ENCODE measurements around the gene CCNL2. TPM values are rescaled to one million over a fixed set of nuclear protein-coding genes. Genes with fewer than 3 reads are reported as not detected.

The CCNL2 gene
- total and polyA plus RNA-seq, 2 experiments from 2014 or later: 166 to 284 TPM

DNA sequence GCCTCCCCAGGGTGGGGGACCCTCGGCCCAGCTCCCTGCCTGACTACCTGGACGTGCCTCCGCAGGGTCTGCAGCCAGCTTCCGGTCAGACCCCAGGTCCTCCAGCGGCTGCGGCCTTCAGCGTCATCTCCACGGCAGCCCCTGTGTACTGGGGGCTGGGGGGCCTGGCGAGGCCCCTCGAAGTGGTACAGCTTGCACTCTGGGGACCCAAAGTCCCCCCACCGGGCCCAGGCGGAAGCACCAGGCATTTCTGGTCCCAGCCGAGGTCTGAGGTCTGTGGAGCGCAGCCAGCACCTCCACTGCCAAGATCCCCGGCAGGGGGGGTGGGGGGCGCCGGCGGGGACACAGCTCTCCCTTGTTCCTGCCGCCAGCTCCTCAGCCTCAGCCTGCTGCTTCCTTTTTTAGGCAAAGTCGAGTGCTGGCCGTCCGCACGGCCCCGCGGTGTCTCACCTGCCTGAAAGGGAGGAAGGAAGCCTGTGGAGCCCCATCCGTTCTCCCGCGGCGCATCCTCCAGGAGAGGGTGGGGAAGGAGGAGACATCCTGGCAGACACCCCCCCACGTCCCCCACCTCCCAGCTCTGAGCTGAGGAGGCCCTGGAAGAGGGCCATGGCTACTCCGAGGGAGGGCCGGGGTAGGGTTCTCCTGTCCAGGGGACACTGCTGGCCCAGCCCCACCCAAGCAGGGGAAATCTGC is 35.1 kb upstream of the CCNL2 start:
- peaks cover 18% of the 10 kb centered on the region for H3K79me2 ChIP-seq
- TF ChIP-seq, protein P1, sequence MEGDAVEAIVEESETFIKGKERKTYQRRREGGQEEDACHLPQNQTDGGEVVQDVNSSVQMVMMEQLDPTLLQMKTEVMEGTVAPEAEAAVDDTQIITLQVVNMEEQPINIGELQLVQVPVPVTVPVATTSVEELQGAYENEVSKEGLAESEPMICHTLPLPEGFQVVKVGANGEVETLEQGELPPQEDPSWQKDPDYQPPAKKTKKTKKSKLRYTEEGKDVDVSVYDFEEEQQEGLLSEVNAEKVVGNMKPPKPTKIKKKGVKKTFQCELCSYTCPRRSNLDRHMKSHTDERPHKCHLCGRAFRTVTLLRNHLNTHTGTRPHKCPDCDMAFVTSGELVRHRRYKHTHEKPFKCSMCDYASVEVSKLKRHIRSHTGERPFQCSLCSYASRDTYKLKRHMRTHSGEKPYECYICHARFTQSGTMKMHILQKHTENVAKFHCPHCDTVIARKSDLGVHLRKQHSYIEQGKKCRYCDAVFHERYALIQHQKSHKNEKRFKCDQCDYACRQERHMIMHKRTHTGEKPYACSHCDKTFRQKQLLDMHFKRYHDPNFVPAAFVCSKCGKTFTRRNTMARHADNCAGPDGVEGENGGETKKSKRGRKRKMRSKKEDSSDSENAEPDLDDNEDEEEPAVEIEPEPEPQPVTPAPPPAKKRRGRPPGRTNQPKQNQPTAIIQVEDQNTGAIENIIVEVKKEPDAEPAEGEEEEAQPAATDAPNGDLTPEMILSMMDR (IDR thresholded peaks at IDR 0.05; ENCODE audit: poor library complexity): no peak
- TF ChIP-seq EZH2 (IDR thresholded peaks at IDR 0.05; ENCODE audit: borderline replicate concordance) (no peak), EZH2phosphoT487 (IDR thresholded peaks at IDR 0.05; ENCODE audit: low read depth, severe bottlenecking, unreplicated experiment) (no peak)
- no peaks in the 10 kb centered on the region for H3K36me3 ChIP-seq (replicated peaks; ENCODE audit: insufficient read depth, low read depth)
- no peaks in the 10 kb centered on the region for H3K9me3 ChIP-seq (ENCODE audit: low read depth)
- H3K4me2 ChIP-seq: peak overlapping the region; percentile 96
- H3K27me3 ChIP-seq: no peaks in the 10 kb centered on the region
- WGBS (ENCODE audit: low lambda C conversion rate, missing lambda C conversion rate): 54% methylated on average over 23 of the region's 32 CpGs
- H2AFZ ChIP-seq: no peak overlapping the region
- peaks cover 75% of the 10 kb centered on the region for H3K4me1 ChIP-seq (ENCODE audit: insufficient read depth)
- no peaks in the 10 kb centered on the region for H4K20me1 ChIP-seq (ENCODE audit: insufficient read depth, poor library complexity, severe bottlenecking)
- H3K27ac ChIP-seq: peak overlapping the region; percentile 96
- H3K4me3 ChIP-seq: no peak overlapping the region
- no peak for DNase-seq (ENCODE audit: low spot score)
- no peaks in the 10 kb centered on the region for H3K9me2 ChIP-seq (replicated peaks; ENCODE audit: insufficient read depth)

DNA sequence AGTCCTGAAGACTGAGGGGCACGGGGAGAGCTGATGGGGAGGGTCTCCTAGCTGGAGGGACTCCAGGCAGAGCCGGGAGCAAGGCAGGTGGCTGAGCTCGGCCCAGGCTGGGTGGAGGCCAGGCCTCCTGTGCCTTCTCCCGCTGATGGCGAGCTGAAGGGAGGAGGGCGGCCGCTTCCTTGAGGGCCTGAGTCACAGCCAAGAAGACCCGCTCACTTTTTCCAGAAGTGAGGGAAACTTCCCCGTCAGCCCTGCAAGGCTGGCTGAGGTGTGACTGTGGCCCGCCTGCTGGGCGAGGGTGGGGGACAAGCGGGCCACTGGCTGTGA is 34.6 kb upstream of the CCNL2 start:
- H3K4me1 ChIP-seq (ENCODE audit: insufficient read depth): peaks cover 75% of the 10 kb centered on the region
- H3K4me2 ChIP-seq: peak overlapping the region; percentile 96
- no peak overlapping the region for H2AFZ ChIP-seq
- peak; percentile 82 for DNase-seq (ENCODE audit: low spot score)
- H3K36me3 ChIP-seq (replicated peaks; ENCODE audit: insufficient read depth, low read depth): no peaks in the 10 kb centered on the region
- TF ChIP-seq, protein P1 (IDR thresholded peaks at IDR 0.05; ENCODE audit: poor library complexity): no peak
- no peak for TF ChIP-seq EZH2phosphoT487 (IDR thresholded peaks at IDR 0.05; ENCODE audit: low read depth, severe bottlenecking, unreplicated experiment)
- no peak for TF ChIP-seq EZH2 (IDR thresholded peaks at IDR 0.05; ENCODE audit: borderline replicate concordance)
- no peaks in the 10 kb centered on the region for H3K27me3 ChIP-seq
- peak overlapping the region; percentile 96 for H3K27ac ChIP-seq
- H4K20me1 ChIP-seq (ENCODE audit: insufficient read depth, poor library complexity, severe bottlenecking): no peaks in the 10 kb centered on the region
- H3K4me3 ChIP-seq: no peak overlapping the region
- peaks cover 18% of the 10 kb centered on the region for H3K79me2 ChIP-seq
- 55% methylated on average over 7 of the region's 12 CpGs for WGBS (ENCODE audit: low lambda C conversion rate, missing lambda C conversion rate)
- no peaks in the 10 kb centered on the region for H3K9me3 ChIP-seq (ENCODE audit: low read depth)
- H3K9me2 ChIP-seq (replicated peaks; ENCODE audit: insufficient read depth): no peaks in the 10 kb centered on the region

DNA sequence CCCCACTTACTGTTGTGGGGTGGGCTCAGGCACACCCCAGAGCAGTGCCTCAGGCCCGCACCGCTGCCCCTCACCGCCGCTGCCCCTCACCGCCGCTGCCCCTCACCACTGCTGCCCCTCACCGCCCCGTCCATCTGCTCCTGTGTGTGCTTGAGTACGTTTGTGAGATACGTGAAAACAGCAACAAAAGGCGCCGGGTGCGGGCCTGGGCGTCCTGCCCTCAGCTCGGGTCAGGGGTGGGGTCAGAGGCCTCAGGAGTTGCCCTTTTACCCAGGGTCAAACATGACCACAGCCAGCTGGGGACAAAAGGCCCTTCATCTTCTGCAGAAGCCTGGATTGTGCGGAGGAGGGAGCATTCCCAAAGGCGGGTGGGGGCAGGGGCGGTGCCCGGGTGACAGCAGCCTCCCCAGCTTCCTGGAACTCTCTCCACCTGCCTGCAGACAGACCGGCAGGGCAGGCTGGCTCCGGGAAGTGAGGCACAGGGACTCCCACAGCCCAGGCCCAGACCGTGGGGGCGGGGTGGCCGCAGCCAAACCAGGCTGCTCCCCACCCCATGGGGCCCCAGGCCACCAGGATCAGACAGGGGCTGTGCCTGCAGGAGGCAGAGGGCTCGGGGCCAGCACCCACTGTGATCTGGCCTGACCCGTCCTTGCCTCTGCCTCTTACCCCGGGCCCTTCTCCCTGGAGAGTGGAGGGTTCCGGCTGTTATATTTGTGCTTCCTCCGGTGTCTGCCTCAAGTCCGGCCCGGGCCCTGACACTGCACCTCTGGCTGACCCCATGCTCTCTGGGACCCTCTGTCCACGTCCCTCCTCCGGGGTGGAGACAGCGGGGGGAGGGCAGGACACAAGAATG is 34.0 kb upstream of the CCNL2 start:
- no peaks in the 10 kb centered on the region for H4K20me1 ChIP-seq (ENCODE audit: insufficient read depth, poor library complexity, severe bottlenecking)
- peak overlapping the region; percentile 96 for H3K27ac ChIP-seq
- H3K9me3 ChIP-seq (ENCODE audit: low read depth): no peaks in the 10 kb centered on the region
- no peak overlapping the region for H2AFZ ChIP-seq
- DNase-seq (ENCODE audit: low spot score): peak; percentile 92
- no peaks in the 10 kb centered on the region for H3K36me3 ChIP-seq (replicated peaks; ENCODE audit: insufficient read depth, low read depth)
- H3K4me3 ChIP-seq: no peak overlapping the region
- TF ChIP-seq, protein P1 (IDR thresholded peaks at IDR 0.05; ENCODE audit: poor library complexity): no peak
- TF ChIP-seq EZH2phosphoT487 (IDR thresholded peaks at IDR 0.05; ENCODE audit: low read depth, severe bottlenecking, unreplicated experiment) (no peak), EZH2 (IDR thresholded peaks at IDR 0.05; ENCODE audit: borderline replicate concordance) (no peak)
- peak overlapping the region; percentile 96 for H3K4me2 ChIP-seq
- H3K4me1 ChIP-seq (ENCODE audit: insufficient read depth): peaks cover 75% of the 10 kb centered on the region
- WGBS (ENCODE audit: low lambda C conversion rate, missing lambda C conversion rate): 51% methylated on average over 32 of the region's 34 CpGs
- H3K9me2 ChIP-seq (replicated peaks; ENCODE audit: insufficient read depth): no peaks in the 10 kb centered on the region
- no peaks in the 10 kb centered on the region for H3K27me3 ChIP-seq
- H3K79me2 ChIP-seq: peaks cover 18% of the 10 kb centered on the region

All from hepatocyte (in vitro differentiated cells).